NCI-H2081 (cell line): ENCODE measurements around the gene SLC25A6.
"Not testable (repeated sequence)": the region's sequence is repeated elsewhere in the genome, so short reads cannot be mapped to it uniquely, and the experiment has no call there.

Experiments
- DNase-seq, 2 experiments: peaks; one replicate each; lab custom pipeline; 2025; lab: John Stamatoyannopoulos, UW

SLC25A6 gene

GRCh38 chrX:1389993-1390285 is 2.0 kb downstream of the SLC25A6 start:
- no peak for DNase-seq

- DNase-seq = no peak
Measured at GRCh38 chrX:1389181-1389992, 2.5 kb downstream of the SLC25A6 start.

DNA sequence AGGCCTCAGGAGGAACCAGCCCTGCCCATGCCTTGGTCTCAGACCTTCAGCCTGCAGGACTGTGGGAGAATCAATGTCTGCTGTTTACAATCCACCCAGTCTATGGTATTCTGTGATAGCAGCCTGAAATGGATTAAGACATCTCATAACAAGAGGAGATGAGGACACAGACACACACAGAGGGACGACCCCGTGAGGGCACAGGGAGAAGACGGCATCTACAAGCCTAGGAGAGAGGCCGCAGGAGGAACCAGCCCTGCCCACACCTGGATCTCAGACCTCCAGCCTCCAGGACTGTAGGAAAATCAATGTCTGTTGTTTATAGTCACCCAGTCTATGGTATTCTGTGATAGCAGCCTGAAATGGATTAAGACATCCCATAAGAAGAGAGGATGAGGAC is 3.3 kb downstream of the SLC25A6 start:
- no peak for DNase-seq

DNA sequence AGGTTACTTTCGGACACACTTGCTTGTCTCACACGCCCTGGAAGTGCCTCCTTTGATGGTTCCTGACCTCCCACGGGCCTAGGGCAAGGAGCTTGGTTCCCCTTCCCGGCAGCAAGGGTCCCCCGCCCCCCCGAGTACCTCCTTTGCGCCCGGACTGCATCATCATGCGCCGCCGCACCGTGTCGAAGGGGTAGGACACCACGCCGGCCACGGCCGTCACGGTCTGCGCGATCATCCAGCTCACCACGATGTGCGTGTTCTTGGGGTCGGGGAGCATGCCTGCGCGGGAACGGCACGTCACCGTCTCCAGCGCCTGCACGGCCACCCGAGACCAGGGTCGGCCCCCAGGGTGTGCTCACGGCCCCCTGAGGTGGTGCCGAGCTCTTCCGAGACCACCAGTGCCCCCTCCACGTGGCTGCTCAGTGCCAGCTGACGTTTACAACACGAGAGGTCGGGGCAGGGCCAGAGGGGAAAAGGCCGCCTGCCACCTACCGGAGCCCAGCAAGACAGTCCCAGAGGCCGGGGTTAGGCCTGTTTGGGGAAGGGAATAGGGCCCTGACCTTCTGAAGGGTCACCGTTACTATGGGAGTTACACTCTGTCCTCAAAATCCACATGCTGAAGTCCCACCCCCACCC is 4.7 kb downstream of the SLC25A6 start:
- no peak for DNase-seq

DNA sequence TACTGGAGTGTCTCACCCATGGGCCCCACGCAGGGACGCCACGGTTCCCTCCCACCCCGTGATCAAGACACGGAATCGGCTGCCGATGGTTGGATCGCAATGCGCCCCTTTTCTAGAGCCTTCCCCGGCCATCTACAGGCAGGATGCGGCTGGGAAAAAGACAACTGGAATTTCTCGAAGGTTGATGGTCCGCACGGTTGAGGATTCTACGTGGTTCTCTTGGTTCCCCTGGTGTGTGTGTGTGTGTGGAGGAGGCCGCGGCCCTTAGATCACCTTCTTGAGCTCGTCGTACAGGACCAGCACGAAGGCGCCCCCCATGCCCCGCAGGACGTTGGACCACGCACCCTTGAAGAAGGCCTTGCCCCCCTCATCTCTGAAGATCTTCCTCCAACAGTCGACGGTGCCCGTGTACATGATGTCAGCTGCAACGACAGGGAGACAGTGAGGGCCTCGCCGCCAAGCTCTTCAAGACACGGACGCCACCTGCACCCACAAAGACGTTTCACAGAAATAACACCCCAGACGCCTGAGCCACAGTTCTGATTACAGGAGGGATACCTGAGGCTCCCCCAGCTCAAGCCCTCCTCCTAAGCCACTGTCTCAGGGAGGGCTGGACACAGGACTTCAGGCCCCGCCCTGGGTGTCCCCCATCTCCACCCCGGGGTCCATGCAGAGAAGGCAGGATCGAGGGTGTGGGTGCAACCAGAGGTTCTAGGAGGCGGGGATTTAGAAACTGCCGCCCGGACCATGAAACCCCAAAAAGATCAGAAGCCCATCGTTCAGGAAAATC is 5.4 kb downstream of the SLC25A6 start:
- DNase-seq = no peak

DNA sequence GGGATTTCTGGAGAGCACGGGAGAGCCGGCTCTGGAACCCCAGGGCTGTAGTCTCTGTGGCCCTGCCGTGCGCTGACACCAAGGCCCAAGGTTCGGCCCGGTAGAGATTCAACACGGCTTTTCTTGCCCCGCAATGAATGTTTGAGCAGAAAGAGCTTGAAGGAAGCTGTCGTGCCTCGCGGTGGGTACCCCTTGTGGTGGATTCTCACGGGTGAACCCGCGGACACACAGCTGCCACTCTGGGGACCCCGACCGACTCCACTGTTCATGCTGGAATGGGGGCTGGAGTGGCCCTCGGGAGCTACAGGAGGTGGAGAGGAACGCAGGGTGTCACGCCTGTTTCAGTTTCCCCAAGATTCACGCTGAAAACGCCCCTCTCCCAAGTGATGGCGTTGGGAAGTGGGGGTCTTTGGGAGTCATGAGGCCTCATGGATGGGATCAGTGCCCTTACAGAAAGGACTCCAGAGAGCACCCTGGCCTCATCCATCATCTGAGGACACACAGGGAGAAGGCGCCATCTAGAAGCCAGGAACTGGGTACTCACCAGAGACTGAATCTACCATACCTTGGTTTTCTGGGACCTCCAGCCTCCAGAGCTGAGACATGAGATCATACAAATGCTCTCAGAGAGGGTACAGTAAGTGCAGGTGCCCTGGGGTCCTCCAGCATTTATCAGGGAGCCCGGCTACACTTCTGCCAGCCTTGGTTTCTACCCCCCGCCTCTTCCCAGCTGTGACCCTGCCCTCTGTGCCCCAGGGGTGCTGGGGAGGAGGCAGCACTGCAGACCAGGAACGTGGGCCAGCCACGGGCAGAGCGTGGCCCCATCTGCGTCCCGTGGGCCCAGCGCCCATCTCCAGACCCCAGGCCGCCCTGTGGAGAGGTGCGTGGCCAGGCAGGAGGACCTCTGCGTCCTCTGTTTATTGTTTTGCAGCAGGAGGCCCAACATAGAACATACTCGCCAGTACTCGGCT is 6.4 kb downstream of the SLC25A6 start:
- DNase-seq = no peak

- DNase-seq = no peak
Measured at GRCh38 chrX:1384658-1385252, 7.2 kb downstream of the SLC25A6 start.

GRCh38 chrX:1380672-1381233 is 11.2 kb downstream of the SLC25A6 start:
- no peak for DNase-seq

GRCh38 chrX:1378306-1378759 is 13.6 kb downstream of the SLC25A6 start:
- DNase-seq = no peak

DNA sequence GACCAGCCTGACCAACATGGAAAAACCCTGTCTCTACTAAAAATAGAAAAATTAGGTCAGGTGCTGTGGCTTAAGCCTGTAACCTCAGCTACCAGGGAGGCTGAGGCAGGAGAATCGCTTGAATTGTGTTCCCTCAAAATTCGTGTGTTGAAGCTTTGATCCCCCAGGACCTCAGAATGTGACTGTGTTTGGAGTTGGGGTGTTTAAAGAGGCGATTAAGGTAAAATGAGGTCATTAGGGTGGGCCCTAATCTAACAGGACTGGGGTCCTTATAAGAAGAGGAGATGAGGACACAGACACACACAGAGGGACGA is 23.6 kb downstream of the SLC25A6 start:
- no peak for DNase-seq

- not testable (repeated sequence) for DNase-seq
Measured at GRCh38 chrX:1366363-1366762, 25.6 kb downstream of the SLC25A6 start.

- no peak for DNase-seq
Measured at GRCh38 chrX:1361910-1362309, 30.0 kb downstream of the SLC25A6 start.

GRCh38 chrX:1361275-1361674 is 30.6 kb downstream of the SLC25A6 start:
- no peak for DNase-seq

DNA sequence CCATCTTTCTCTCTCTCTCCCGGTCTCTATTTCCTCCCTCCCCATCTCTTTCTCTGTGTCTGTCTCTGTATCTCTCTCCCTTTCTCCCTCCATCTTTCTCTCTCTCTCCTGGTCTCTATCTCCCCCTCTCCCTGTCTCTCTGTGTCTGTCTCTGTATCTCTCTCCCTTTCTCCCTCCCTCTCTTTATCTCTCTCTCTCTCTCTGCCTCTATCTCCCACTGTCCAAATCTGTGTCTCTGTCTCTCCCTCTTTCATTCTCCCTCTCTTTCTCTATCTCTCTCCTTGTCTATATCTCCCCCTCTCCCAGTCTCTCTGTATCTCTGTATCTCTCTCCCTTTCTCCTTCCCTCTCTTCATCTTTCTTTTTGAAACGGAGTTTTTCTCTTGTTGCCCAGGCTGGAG is 31.7 kb downstream of the SLC25A6 start:
- no peak for DNase-seq

- DNase-seq = no peak
Measured at GRCh38 chrX:1359477-1359873, 32.4 kb downstream of the SLC25A6 start.

GRCh38 chrX:1358793-1359476 is 33.0 kb downstream of the SLC25A6 start:
- no peak for DNase-seq

- DNase-seq = no peak
Measured at GRCh38 chrX:1357993-1358392, 33.9 kb downstream of the SLC25A6 start.

GRCh38 chrX:1355131-1356046 is 36.5 kb downstream of the SLC25A6 start:
- DNase-seq = no peak
